A673 (cell line): Measurements from ENCODE around the gene PARD6G.

ENCODE experiments used
- EZH2 ChIP-seq: fragments of 200-600 bp; sonication (generic); IDR thresholded peaks from 2 replicates; pipeline ENCODE4 v1.6.1; 2017; ENCODE audit warnings: borderline replicate concordance, low read depth, mild to moderate bottlenecking, mixed read lengths, antibody characterized with exemption, low read length; ENCODE audit not compliant: poor library complexity, severe bottlenecking
- TF ChIP-seq, protein P1 (sequence below): fragments of 300-800, 200-600 bp; sonication (generic); conservative IDR thresholded peaks from 2 replicates; pipeline ENCODE4 v1.5.1; 2017; ENCODE audit warnings: low read depth, mild to moderate bottlenecking, antibody characterized with exemption, low read length, moderate library complexity, mixed read lengths

DNA sequence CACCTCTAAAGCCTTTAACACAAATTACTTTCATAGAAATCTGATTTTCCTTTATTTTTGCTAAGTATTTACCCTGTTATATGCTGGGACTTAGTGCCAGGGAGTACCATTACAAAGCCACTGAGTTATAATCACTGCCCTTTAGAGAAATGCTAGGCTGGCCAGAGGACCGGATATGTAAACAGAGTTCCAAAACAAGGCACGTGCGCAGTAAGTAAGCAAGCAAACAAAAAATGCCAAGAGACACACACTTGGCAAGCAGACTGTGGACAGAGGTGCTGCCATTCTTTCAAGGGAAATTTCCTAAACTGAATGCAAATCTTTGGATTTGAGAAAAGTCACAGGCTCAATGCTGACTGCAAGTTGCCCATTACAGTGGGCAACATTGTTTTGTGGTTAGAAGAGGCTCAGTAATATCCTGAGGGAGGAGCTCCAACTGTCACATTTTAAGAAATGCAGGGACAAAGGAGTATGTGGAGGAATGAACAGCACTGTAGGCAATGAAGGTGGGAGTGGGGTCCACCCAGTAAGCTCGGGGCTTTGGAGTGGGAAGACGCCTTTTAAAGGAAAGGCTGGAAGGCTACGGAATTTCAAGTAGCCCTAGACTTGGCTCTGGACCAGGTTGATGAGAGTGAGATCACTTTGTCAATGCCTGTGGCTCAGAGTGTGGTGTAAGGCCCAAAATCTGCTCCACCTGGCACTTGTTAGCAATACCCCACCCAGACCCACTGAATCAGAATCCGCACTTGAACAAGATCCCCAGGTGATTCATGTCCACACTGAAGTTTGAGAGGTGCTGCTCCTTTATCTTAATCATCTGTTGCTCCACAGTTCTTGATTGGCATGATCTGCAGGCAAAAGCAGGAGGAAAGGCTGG, 2.1 kb upstream of the PARD6G start:
- TF ChIP-seq, protein P1, sequence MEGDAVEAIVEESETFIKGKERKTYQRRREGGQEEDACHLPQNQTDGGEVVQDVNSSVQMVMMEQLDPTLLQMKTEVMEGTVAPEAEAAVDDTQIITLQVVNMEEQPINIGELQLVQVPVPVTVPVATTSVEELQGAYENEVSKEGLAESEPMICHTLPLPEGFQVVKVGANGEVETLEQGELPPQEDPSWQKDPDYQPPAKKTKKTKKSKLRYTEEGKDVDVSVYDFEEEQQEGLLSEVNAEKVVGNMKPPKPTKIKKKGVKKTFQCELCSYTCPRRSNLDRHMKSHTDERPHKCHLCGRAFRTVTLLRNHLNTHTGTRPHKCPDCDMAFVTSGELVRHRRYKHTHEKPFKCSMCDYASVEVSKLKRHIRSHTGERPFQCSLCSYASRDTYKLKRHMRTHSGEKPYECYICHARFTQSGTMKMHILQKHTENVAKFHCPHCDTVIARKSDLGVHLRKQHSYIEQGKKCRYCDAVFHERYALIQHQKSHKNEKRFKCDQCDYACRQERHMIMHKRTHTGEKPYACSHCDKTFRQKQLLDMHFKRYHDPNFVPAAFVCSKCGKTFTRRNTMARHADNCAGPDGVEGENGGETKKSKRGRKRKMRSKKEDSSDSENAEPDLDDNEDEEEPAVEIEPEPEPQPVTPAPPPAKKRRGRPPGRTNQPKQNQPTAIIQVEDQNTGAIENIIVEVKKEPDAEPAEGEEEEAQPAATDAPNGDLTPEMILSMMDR = no peak
- no peak for TF ChIP-seq EZH2
